Left colon (tissue), 2 donors: ENCODE measurements around the gene SHLD1. TPM values are rescaled to one million over a fixed set of nuclear protein-coding genes. Genes with fewer than 3 reads are reported as not detected.
"Not testable (repeated sequence)": the region's sequence is repeated elsewhere in the genome, so short reads cannot be mapped to it uniquely, and the experiment has no call there.

Experiments used
- ATAC-seq: fragments of 200-7000 bp; cut with Tn5 transposase; one replicate; pipeline ENCODE4 v1.9.1; 2020; ENCODE audit warnings: mild to moderate bottlenecking, moderate library complexity
- DNase-seq, 2 donors: peaks; one replicate each; pipeline ENCODE4 v3.0.0-alpha.2; 2020
- intact Hi-C, 2 donors: fragments of 100-400 bp; cut with DNase I in 1 of 2; cut with micrococcal nuclease in 1 of 2; formaldehyde crosslinking; loops; one replicate each; pipeline versions ENCODE4 v1.11.2 to v1.14.0; 2022; cut with DNase I, micrococcal nuclease
- total RNA-seq, 2 donors: library from RNA; stranded (reverse); fragmentation: NEBNext Ultra II Directional; extraction: Animal tissue kit (Norgen Biotek cat#: 25700); gene quantifications; one replicate each; pipeline ENCODE4 v1.2.1, GENCODE V29; 2021
- donor health status: DM: no; HTN: no; CAD: no.
- donor health status: DM: yes; HTN: yes; CAD: no.

Gene SHLD1
- total RNA-seq, 2 donors from 2014 or later = 8.1 to 10.5 TPM

GRCh38 chr20:5803754-5804303, 53.6 kb downstream of the SHLD1 start:
- intact Hi-C loops, ATAC-seq: not testable (repeated sequence)

GRCh38 chr20:5806457-5807263, 56.5 kb downstream of the SHLD1 start:
- ATAC-seq = no peak
- no peak for DNase-seq
- intact Hi-C loops = no loop called here

More at GRCh38 chr20:5803754-5804303, 53.6 kb downstream of the SHLD1 start:
- DNase-seq = not testable (repeated sequence)

GRCh38 chr20:5807431-5807830, 57.2 kb downstream of the SHLD1 start:
- DNase-seq (no peak), ATAC-seq (no peak)
- intact Hi-C loops = no loop called here

GRCh38 chr20:5808901-5809300, 58.7 kb downstream of the SHLD1 start:
- DNase-seq = no peak
- no peak for ATAC-seq
- intact Hi-C loops = no loop called here

- intact Hi-C loops = no loop called here
- ATAC-seq (no peak), DNase-seq (no peak)
These were observed 59.3 kb downstream of the SHLD1 start for GRCh38 chr20:5809495-5809894.

- intact Hi-C loops = no loop called here
- no peak for ATAC-seq
These were observed 60.7 kb downstream of the SHLD1 start for GRCh38 chr20:5810800-5811422.

GRCh38 chr20:5811746-5812145, 61.5 kb downstream of the SHLD1 start:
- intact Hi-C loops = no loop called here
- ATAC-seq (no peak), DNase-seq (no peak)

More at GRCh38 chr20:5810800-5811422, 60.7 kb downstream of the SHLD1 start:
- no peak for DNase-seq

- DNase-seq = no peak
- intact Hi-C loops = no loop called here
These were observed 68.1 kb downstream of the SHLD1 start for GRCh38 chr20:5818346-5818681.

GRCh38 chr20:5820738-5821137, 70.5 kb downstream of the SHLD1 start:
- ATAC-seq = no peak
- intact Hi-C loops = no loop called here
- no peak for DNase-seq

More at GRCh38 chr20:5818346-5818681, 68.1 kb downstream of the SHLD1 start:
- ATAC-seq = no peak

- no peak for ATAC-seq
- intact Hi-C loops = no loop called here
- no peak for DNase-seq
These were observed 71.5 kb downstream of the SHLD1 start for GRCh38 chr20:5821627-5822215.

- intact Hi-C loops = no loop called here
- ATAC-seq = no peak
- no peak for DNase-seq
These were observed 72.4 kb downstream of the SHLD1 start for GRCh38 chr20:5822569-5822968.

- ATAC-seq = no peak
- intact Hi-C loops = no loop called here
- no peak for DNase-seq
These were observed 75.0 kb downstream of the SHLD1 start for GRCh38 chr20:5825130-5825719.

- DNase-seq (no peak), ATAC-seq (no peak)
- intact Hi-C loops = no loop called here
These were observed 77.1 kb downstream of the SHLD1 start for GRCh38 chr20:5827098-5827853.

GRCh38 chr20:5827861-5828260, 77.7 kb downstream of the SHLD1 start:
- no peak for DNase-seq

GRCh38 chr20:5829241-5829809, 79.1 kb downstream of the SHLD1 start:
- ATAC-seq = no peak
- intact Hi-C loops = no loop called here
- no peak for DNase-seq

More at GRCh38 chr20:5827861-5828260, 77.7 kb downstream of the SHLD1 start:
- no peak for ATAC-seq
- intact Hi-C loops = no loop called here

GRCh38 chr20:5831539-5832237, 81.5 kb downstream of the SHLD1 start:
- no peak for DNase-seq
- intact Hi-C loops = no loop called here
- ATAC-seq = no peak

- intact Hi-C loops = no loop called here
- ATAC-seq (no peak), DNase-seq (no peak)
These were observed 83.2 kb downstream of the SHLD1 start for GRCh38 chr20:5833309-5833941.
